ENCODE data around the gene PDE4D. TPM values are rescaled to one million over a fixed set of nuclear protein-coding genes. Genes with fewer than 3 reads are reported as not detected.

The PDE4D gene
- total RNA-seq, 1 experiment from 2014 or later, result 11.6 TPM

- CTCF ChIA-PET, result interaction anchor here (0.5 to 1.2 kb wide), 2 partner anchors 13 to 67 kb away, joined by 3 read pairs; no protein-coding TSS in a partner anchor
- Mint-ChIP-seq H3K27ac (ENCODE audit: unreplicated experiment) (no peak overlapping the region), H3K4me1 (ENCODE audit: low read depth, unreplicated experiment) (no peaks in the 10 kb centered on the region), H3K9me3 (ENCODE audit: low read depth, unreplicated experiment) (no peaks in the 10 kb centered on the region), H3K36me3 (ENCODE audit: insufficient read depth, unreplicated experiment) (no peaks in the 10 kb centered on the region), H3K4me3 (ENCODE audit: low read depth, unreplicated experiment) (no peak overlapping the region), H3K27me3 (ENCODE audit: unreplicated experiment) (no peaks in the 10 kb centered on the region)
- TF ChIP-seq CTCF (IDR thresholded peaks at IDR 0.05; ENCODE audit: unreplicated experiment), result no peak
- no TSS peak for BruUV-seq (replicated peaks)
- intact Hi-C loops (cut with micrococcal nuclease; ENCODE audit: unreplicated experiment), result no loop called here
- DNase-seq, result no peak
Observed at GRCh38 chr5:58985311-58985710, 908.2 kb downstream of the PDE4D start.

GRCh38 chr5:58983526-58984452 lies 909.7 kb downstream of the PDE4D start:
- Mint-ChIP-seq H3K9me3 (ENCODE audit: low read depth, unreplicated experiment) (no peaks in the 10 kb centered on the region), H3K36me3 (ENCODE audit: insufficient read depth, unreplicated experiment) (no peaks in the 10 kb centered on the region), H3K4me3 (ENCODE audit: low read depth, unreplicated experiment) (no peak overlapping the region), H3K4me1 (ENCODE audit: low read depth, unreplicated experiment) (no peaks in the 10 kb centered on the region), H3K27me3 (ENCODE audit: unreplicated experiment) (no peaks in the 10 kb centered on the region), H3K27ac (ENCODE audit: unreplicated experiment) (no peak overlapping the region)
- no TSS peak for BruUV-seq (replicated peaks)
- intact Hi-C loops (cut with micrococcal nuclease; ENCODE audit: unreplicated experiment), result no loop called here
- DNase-seq, result no peak
- CTCF ChIA-PET, result no interaction called here
- TF ChIP-seq CTCF (IDR thresholded peaks at IDR 0.05; ENCODE audit: unreplicated experiment), result no peak

- no peaks in the 10 kb centered on the region for H3K4me1 Mint-ChIP-seq (ENCODE audit: low read depth, unreplicated experiment)
- no peaks in the 10 kb centered on the region for H3K9me3 Mint-ChIP-seq (ENCODE audit: low read depth, unreplicated experiment)
- no TSS peak for BruUV-seq (replicated peaks)
- no peak for TF ChIP-seq CTCF (IDR thresholded peaks at IDR 0.05; ENCODE audit: unreplicated experiment)
- H3K27me3 Mint-ChIP-seq (ENCODE audit: unreplicated experiment), result no peaks in the 10 kb centered on the region
- no peak overlapping the region for H3K27ac Mint-ChIP-seq (ENCODE audit: unreplicated experiment)
- H3K4me3 Mint-ChIP-seq (ENCODE audit: low read depth, unreplicated experiment), result no peak overlapping the region
- no peaks in the 10 kb centered on the region for H3K36me3 Mint-ChIP-seq (ENCODE audit: insufficient read depth, unreplicated experiment)
- CTCF ChIA-PET, result no interaction called here
- no peak for DNase-seq
- intact Hi-C loops (cut with micrococcal nuclease; ENCODE audit: unreplicated experiment), result no loop called here
Observed at GRCh38 chr5:58980890-58981289, 912.6 kb downstream of the PDE4D start.

- TF ChIP-seq CTCF (IDR thresholded peaks at IDR 0.05; ENCODE audit: unreplicated experiment), result no peak
- Mint-ChIP-seq H3K27me3 (ENCODE audit: unreplicated experiment) (no peaks in the 10 kb centered on the region), H3K36me3 (ENCODE audit: insufficient read depth, unreplicated experiment) (no peaks in the 10 kb centered on the region), H3K9me3 (ENCODE audit: low read depth, unreplicated experiment) (no peaks in the 10 kb centered on the region), H3K27ac (ENCODE audit: unreplicated experiment) (no peak overlapping the region), H3K4me3 (ENCODE audit: low read depth, unreplicated experiment) (no peak overlapping the region), H3K4me1 (ENCODE audit: low read depth, unreplicated experiment) (no peaks in the 10 kb centered on the region)
- CTCF ChIA-PET, result no interaction called here
- no TSS peak for BruUV-seq (replicated peaks)
- DNase-seq, result no peak
- intact Hi-C loops (cut with micrococcal nuclease; ENCODE audit: unreplicated experiment), result no loop called here
Observed at GRCh38 chr5:58979090-58979489, 914.4 kb downstream of the PDE4D start.

Measured in Calu3 (cell line).